HG02885 (cell line): ENCODE results near the gene ALG1L2.
"Not testable (repeated sequence)": the region's sequence is repeated elsewhere in the genome, so short reads cannot be mapped to it uniquely, and the experiment has no call there.

ENCODE experiments used
- ATAC-seq: cut with Tn5 transposase; IDR thresholded peaks from one replicate; pipeline ENCODE4 v1.9.1; 2021; ENCODE audit warnings: mild to moderate bottlenecking; ENCODE audit not compliant: unreplicated experiment, poor library complexity

ALG1L2 gene

GRCh38 chr3:130093741-130094391 lies 12.2 kb downstream of the ALG1L2 start:
- no peak for ATAC-seq

- ATAC-seq: not testable (repeated sequence)
Observed at GRCh38 chr3:130094491-130094941, 12.9 kb downstream of the ALG1L2 start.

- not testable (repeated sequence) for ATAC-seq
Observed at GRCh38 chr3:130095858-130096257, 14.2 kb downstream of the ALG1L2 start.

GRCh38 chr3:130097096-130097495 lies 15.5 kb downstream of the ALG1L2 start:
- ATAC-seq: not testable (repeated sequence)

GRCh38 chr3:130097690-130098638 lies 16.3 kb downstream of the ALG1L2 start:
- ATAC-seq: not testable (repeated sequence)

- not testable (repeated sequence) for ATAC-seq
Observed at GRCh38 chr3:130098639-130099385, 17.2 kb downstream of the ALG1L2 start.

- ATAC-seq: not testable (repeated sequence)
Observed at GRCh38 chr3:130102545-130102944, 20.9 kb downstream of the ALG1L2 start.

GRCh38 chr3:130104191-130104590 lies 22.6 kb downstream of the ALG1L2 start:
- not testable (repeated sequence) for ATAC-seq

- ATAC-seq: not testable (repeated sequence)
Observed at GRCh38 chr3:130107333-130107995, 25.8 kb downstream of the ALG1L2 start.

- not testable (repeated sequence) for ATAC-seq
Observed at GRCh38 chr3:130108836-130109585, 27.4 kb downstream of the ALG1L2 start.

- not testable (repeated sequence) for ATAC-seq
Observed at GRCh38 chr3:130110386-130111169, 28.9 kb downstream of the ALG1L2 start.

- peak; percentile 100 for ATAC-seq
Observed at GRCh38 chr3:130111185-130111864, 29.7 kb downstream of the ALG1L2 start.

GRCh38 chr3:130111865-130112747 lies 30.5 kb downstream of the ALG1L2 start:
- ATAC-seq: not testable (repeated sequence)

- ATAC-seq: not testable (repeated sequence)
Observed at GRCh38 chr3:130112748-130113073, 31.1 kb downstream of the ALG1L2 start.

GRCh38 chr3:130115400-130115799 lies 33.8 kb downstream of the ALG1L2 start:
- not testable (repeated sequence) for ATAC-seq

- no peak for ATAC-seq
Observed at GRCh38 chr3:130117933-130118332, 36.3 kb downstream of the ALG1L2 start.

- ATAC-seq: not testable (repeated sequence)
Observed at GRCh38 chr3:130119824-130120223, 38.2 kb downstream of the ALG1L2 start.
